ENCODE results near the gene UST. TPM values are rescaled to one million over a fixed set of nuclear protein-coding genes. Genes with fewer than 3 reads are reported as not detected.

Gene UST
- total RNA-seq, 1 donor = 13.0 TPM

- no peak for TF ChIP-seq CTCF (IDR thresholded peaks at IDR 0.05; ENCODE audit: insufficient read depth, low read depth, low read length)
- DNase-seq (ENCODE audit: low read depth) = peak; percentile 50
- no peak overlapping the region for H3K4me3 ChIP-seq (ENCODE audit: low read depth, low read length)
Observed at GRCh38 chr6:149077208-149077607, 330.4 kb downstream of the UST start.

GRCh38 chr6:149078211-149078782 is 331.5 kb downstream of the UST start:
- TF ChIP-seq CTCF (IDR thresholded peaks at IDR 0.05; ENCODE audit: insufficient read depth, low read depth, low read length) = no peak
- H3K4me3 ChIP-seq (ENCODE audit: low read depth, low read length) = no peak overlapping the region
- DNase-seq (ENCODE audit: low read depth) = peak; percentile 26

- TF ChIP-seq CTCF (IDR thresholded peaks at IDR 0.05; ENCODE audit: insufficient read depth, low read depth, low read length) = no peak
- no peak overlapping the region for H3K4me3 ChIP-seq (ENCODE audit: low read depth, low read length)
- no peak for DNase-seq (ENCODE audit: low read depth)
Observed at GRCh38 chr6:149079456-149079855, 332.6 kb downstream of the UST start.

GRCh38 chr6:149079911-149080491 is 333.2 kb downstream of the UST start:
- no peak for TF ChIP-seq CTCF (IDR thresholded peaks at IDR 0.05; ENCODE audit: insufficient read depth, low read depth, low read length)
- peak; percentile 56 for DNase-seq (ENCODE audit: low read depth)
- no peak overlapping the region for H3K4me3 ChIP-seq (ENCODE audit: low read depth, low read length)

- peak; percentile 55 for DNase-seq (ENCODE audit: low read depth)
- no peak overlapping the region for H3K4me3 ChIP-seq (ENCODE audit: low read depth, low read length)
- no peak for TF ChIP-seq CTCF (IDR thresholded peaks at IDR 0.05; ENCODE audit: insufficient read depth, low read depth, low read length)
Observed at GRCh38 chr6:149080511-149080910, 333.7 kb downstream of the UST start.

- no peak for TF ChIP-seq CTCF (IDR thresholded peaks at IDR 0.05; ENCODE audit: insufficient read depth, low read depth, low read length)
- DNase-seq (ENCODE audit: low read depth) = no peak
Observed at GRCh38 chr6:149081281-149081680, 334.5 kb downstream of the UST start.

GRCh38 chr6:149082320-149082719 is 335.5 kb downstream of the UST start:
- peak; percentile 80 for DNase-seq (ENCODE audit: low read depth)
- TF ChIP-seq CTCF (IDR thresholded peaks at IDR 0.05; ENCODE audit: insufficient read depth, low read depth, low read length) = peak; percentile 74
- H3K4me3 ChIP-seq (ENCODE audit: low read depth, low read length) = no peak overlapping the region

More at GRCh38 chr6:149081281-149081680, 334.5 kb downstream of the UST start:
- no peak overlapping the region for H3K4me3 ChIP-seq (ENCODE audit: low read depth, low read length)
